GM12872 (cell line): ENCODE results near the gene DPYD.

ENCODE experiments used
- CTCF ChIP-seq: IDR thresholded peaks from 3 replicates; pipeline ENCODE4 v1.5.1; 2011; ENCODE audit warnings: low read depth, mild to moderate bottlenecking, low read length, moderate library complexity; ENCODE audit not compliant: insufficient read depth

Gene DPYD

DNA sequence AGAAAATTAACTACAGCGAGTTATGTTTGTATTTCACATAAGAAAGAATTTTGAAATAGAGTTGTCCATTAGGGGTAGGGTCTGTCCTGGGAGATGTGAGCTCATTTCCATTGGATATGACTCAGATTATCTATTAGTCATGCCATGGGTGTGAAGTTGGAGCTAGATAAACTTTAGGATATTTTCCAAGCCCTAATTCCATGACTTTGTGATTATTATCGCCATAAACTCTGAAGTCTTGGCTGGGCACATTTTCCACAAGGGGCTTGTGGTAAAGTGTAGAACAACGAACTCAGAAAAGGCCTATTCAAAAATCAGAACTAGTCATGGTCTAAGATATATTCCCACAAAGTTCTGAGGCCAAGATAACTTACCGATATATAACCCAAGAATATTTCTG is 396.6 kb downstream of the DPYD start:
- no peak for TF ChIP-seq CTCF

GRCh38 chr1:97516588-97516987 is 404.2 kb downstream of the DPYD start:
- no peak for TF ChIP-seq CTCF

DNA sequence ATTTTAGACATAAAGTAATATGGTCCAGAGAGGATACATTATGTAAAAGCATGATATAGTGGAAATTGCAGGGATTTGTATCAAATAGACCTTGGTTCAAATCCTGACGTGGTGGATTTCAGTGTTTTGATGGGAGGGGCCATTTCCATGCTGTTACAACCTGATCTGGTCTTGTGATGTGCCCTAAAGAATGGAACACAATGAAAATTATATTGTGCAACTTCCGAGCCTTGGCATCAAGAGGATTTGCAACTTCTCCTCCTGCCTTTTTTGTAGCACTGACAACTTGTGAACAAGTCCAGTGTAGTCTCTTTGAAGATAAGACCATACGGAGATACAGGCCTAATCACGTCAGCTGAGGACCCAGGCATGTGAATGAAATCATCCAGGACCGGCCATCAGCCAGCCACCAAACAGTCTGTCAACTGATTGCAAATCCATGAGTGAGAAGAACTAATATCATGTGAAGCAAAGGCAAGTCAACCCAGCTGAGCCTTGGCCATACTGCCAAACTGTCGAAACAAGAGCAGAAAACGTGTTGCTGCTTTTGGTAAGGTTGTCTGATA is 412.1 kb downstream of the DPYD start:
- no peak for TF ChIP-seq CTCF

DNA sequence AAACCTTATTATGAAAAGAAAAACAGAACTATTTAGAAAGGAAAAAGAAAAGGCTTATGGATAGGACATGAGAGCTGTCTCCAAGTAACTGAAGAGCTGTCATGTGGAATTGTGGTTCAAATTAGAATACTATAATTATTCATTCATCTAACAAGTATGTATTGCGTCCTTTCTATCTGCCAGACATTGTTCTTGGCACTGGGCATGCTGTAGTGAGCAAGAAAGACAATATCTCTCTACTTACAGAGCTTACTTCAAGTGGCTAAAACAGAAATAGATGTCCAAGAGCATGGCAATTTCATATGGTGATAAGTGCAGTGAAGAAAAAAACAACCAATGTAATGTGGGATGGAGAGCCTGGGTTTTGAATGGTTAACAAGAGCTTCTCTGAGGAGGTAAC is 413.0 kb downstream of the DPYD start:
- TF ChIP-seq CTCF, result no peak

DNA sequence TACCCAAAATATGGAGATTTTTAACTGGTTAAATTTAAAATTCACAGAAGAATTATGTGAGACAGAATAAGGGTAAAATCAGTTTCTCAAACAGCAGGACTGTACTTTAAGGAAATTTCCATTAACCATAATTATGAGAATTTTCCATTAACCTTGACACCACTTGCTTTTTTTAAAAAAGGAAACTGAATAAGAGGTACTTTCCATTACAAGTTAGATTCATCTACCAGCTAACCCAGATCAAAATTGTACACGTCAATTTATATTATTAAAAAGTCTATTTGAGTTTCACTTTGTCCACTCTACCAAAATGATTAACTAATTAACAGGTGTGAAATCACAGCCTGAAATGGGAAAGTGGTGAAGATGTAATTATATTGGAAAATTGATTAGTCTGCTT is 414.5 kb downstream of the DPYD start:
- no peak for TF ChIP-seq CTCF

DNA sequence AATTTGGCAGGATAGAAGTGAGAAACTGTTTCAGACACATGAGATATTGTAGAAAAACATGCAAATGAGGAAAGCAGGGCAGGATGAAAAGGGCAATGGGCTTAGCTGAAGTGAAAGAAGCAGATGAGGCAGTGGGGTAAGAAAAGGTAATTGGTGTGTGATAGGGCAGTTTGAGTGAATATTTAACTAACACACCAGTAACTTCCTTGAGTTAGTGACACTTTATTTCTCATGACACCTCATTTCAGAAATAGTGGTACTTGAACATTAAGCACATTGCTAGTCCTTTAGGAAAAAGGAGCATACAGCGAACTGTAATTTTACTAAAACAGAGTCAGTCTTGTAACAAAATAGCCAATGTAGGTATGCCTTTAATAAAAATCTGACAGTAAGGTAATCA is 415.0 kb downstream of the DPYD start:
- no peak for TF ChIP-seq CTCF

- no peak for TF ChIP-seq CTCF
Observed at GRCh38 chr1:97505289-97505688, 415.5 kb downstream of the DPYD start.
